ENCODE data around the gene CD72. TPM values are rescaled to one million over a fixed set of nuclear protein-coding genes. Genes with fewer than 3 reads are reported as not detected.

The CD72 gene
- total RNA-seq, 1 donor from 2014 or later = 2.4 TPM

- no peaks in the 10 kb centered on the region for H3K9me3 Mint-ChIP-seq (ENCODE audit: unreplicated experiment)
- peaks cover 9% of the 10 kb centered on the region for H3K36me3 Mint-ChIP-seq (ENCODE audit: low read depth, unreplicated experiment)
- peaks cover 3% of the 10 kb centered on the region for H3K4me1 Mint-ChIP-seq (ENCODE audit: unreplicated experiment)
- TF ChIP-seq CTCF (IDR thresholded peaks at IDR 0.05; ENCODE audit: unreplicated experiment) = no peak
- DNase-seq (ENCODE audit: low spot score) = no peak
- no peak overlapping the region for H3K4me3 Mint-ChIP-seq (ENCODE audit: unreplicated experiment)
- no peak overlapping the region for H3K27ac Mint-ChIP-seq (ENCODE audit: unreplicated experiment)
- H3K27me3 Mint-ChIP-seq (ENCODE audit: unreplicated experiment) = peaks cover 1% of the 10 kb centered on the region
Observed at GRCh38 chr9:35636135-35636876, 18.1 kb upstream of the CD72 start.

- Mint-ChIP-seq H3K27me3 (ENCODE audit: unreplicated experiment) (peaks cover 1% of the 10 kb centered on the region), H3K36me3 (ENCODE audit: low read depth, unreplicated experiment) (peaks cover 9% of the 10 kb centered on the region), H3K27ac (ENCODE audit: unreplicated experiment) (no peak overlapping the region), H3K4me1 (ENCODE audit: unreplicated experiment) (peaks cover 3% of the 10 kb centered on the region), H3K4me3 (ENCODE audit: unreplicated experiment) (no peak overlapping the region), H3K9me3 (ENCODE audit: unreplicated experiment) (no peaks in the 10 kb centered on the region)
- TF ChIP-seq CTCF (IDR thresholded peaks at IDR 0.05; ENCODE audit: unreplicated experiment) = no peak
- no peak for DNase-seq (ENCODE audit: low spot score)
Observed at GRCh38 chr9:35635730-35636129, 17.5 kb upstream of the CD72 start.

- Mint-ChIP-seq H3K36me3 (ENCODE audit: low read depth, unreplicated experiment) (no peaks in the 10 kb centered on the region), H3K27ac (ENCODE audit: unreplicated experiment) (no peak overlapping the region), H3K27me3 (ENCODE audit: unreplicated experiment) (peaks cover 2% of the 10 kb centered on the region), H3K9me3 (ENCODE audit: unreplicated experiment) (no peaks in the 10 kb centered on the region), H3K4me3 (ENCODE audit: unreplicated experiment) (no peak overlapping the region), H3K4me1 (ENCODE audit: unreplicated experiment) (no peaks in the 10 kb centered on the region)
- no peak for DNase-seq (ENCODE audit: low spot score)
- no peak for TF ChIP-seq CTCF (IDR thresholded peaks at IDR 0.05; ENCODE audit: unreplicated experiment)
Observed at GRCh38 chr9:35629597-35629996, 11.4 kb upstream of the CD72 start.

GRCh38 chr9:35628389-35628991 is 10.3 kb upstream of the CD72 start:
- Mint-ChIP-seq H3K4me3 (ENCODE audit: unreplicated experiment) (no peak overlapping the region), H3K27ac (ENCODE audit: unreplicated experiment) (no peak overlapping the region), H3K36me3 (ENCODE audit: low read depth, unreplicated experiment) (no peaks in the 10 kb centered on the region), H3K9me3 (ENCODE audit: unreplicated experiment) (no peaks in the 10 kb centered on the region), H3K4me1 (ENCODE audit: unreplicated experiment) (no peaks in the 10 kb centered on the region), H3K27me3 (ENCODE audit: unreplicated experiment) (peaks cover 2% of the 10 kb centered on the region)
- no peak for TF ChIP-seq CTCF (IDR thresholded peaks at IDR 0.05; ENCODE audit: unreplicated experiment)
- DNase-seq (ENCODE audit: low spot score) = no peak

GRCh38 chr9:35627575-35627974 is 9.4 kb upstream of the CD72 start:
- no peak for DNase-seq (ENCODE audit: low spot score)
- Mint-ChIP-seq H3K4me3 (ENCODE audit: unreplicated experiment) (no peak overlapping the region), H3K36me3 (ENCODE audit: low read depth, unreplicated experiment) (no peaks in the 10 kb centered on the region), H3K4me1 (ENCODE audit: unreplicated experiment) (no peaks in the 10 kb centered on the region), H3K9me3 (ENCODE audit: unreplicated experiment) (no peaks in the 10 kb centered on the region), H3K27ac (ENCODE audit: unreplicated experiment) (no peak overlapping the region), H3K27me3 (ENCODE audit: unreplicated experiment) (peaks cover 2% of the 10 kb centered on the region)
- no peak for TF ChIP-seq CTCF (IDR thresholded peaks at IDR 0.05; ENCODE audit: unreplicated experiment)

Data from endothelial cell (in vitro differentiated cells).